BLaER1 (cell line): ENCODE data around the gene IGLL5.
A peak's percentile ranks its signal among the peaks of the same experiment; 100 is the strongest.

Experiments used
- H3K27ac ChIP-seq: shearing (Covaris generic); formaldehyde crosslinking; 2 replicates; pipeline ENCODE4 v1.8.1; 2022
- H3K27me3 ChIP-seq: shearing (Covaris generic); formaldehyde crosslinking; 2 replicates; pipeline ENCODE4 v1.8.1; 2022
- H3K36me3 ChIP-seq: shearing (Covaris generic); formaldehyde crosslinking; 2 replicates; pipeline ENCODE4 v1.8.1; 2022
- H3K4me1 ChIP-seq: shearing (Covaris generic); formaldehyde crosslinking; 2 replicates; pipeline ENCODE4 v1.8.1; 2022
- H3K4me2 ChIP-seq: shearing (Covaris generic); formaldehyde crosslinking; 2 replicates; pipeline ENCODE4 v1.8.1; 2022
- H3K4me3 ChIP-seq: shearing (Covaris generic); formaldehyde crosslinking; 2 replicates; pipeline ENCODE4 v1.8.1; 2022
- H3K9ac ChIP-seq: shearing (Covaris generic); formaldehyde crosslinking; 2 replicates; pipeline ENCODE4 v1.8.1; 2022
- H3K9me3 ChIP-seq: shearing (Covaris generic); formaldehyde crosslinking; 2 replicates; pipeline ENCODE4 v1.8.1; 2022
- H4K20me1 ChIP-seq: shearing (Covaris generic); formaldehyde crosslinking; 2 replicates; pipeline ENCODE4 v1.8.1; 2022
- Cebpa-rat ChIP-seq: shearing (Covaris generic); IDR thresholded peaks from 2 replicates; pipeline ENCODE4 v1.8.1; 2022

The IGLL5 gene

DNA sequence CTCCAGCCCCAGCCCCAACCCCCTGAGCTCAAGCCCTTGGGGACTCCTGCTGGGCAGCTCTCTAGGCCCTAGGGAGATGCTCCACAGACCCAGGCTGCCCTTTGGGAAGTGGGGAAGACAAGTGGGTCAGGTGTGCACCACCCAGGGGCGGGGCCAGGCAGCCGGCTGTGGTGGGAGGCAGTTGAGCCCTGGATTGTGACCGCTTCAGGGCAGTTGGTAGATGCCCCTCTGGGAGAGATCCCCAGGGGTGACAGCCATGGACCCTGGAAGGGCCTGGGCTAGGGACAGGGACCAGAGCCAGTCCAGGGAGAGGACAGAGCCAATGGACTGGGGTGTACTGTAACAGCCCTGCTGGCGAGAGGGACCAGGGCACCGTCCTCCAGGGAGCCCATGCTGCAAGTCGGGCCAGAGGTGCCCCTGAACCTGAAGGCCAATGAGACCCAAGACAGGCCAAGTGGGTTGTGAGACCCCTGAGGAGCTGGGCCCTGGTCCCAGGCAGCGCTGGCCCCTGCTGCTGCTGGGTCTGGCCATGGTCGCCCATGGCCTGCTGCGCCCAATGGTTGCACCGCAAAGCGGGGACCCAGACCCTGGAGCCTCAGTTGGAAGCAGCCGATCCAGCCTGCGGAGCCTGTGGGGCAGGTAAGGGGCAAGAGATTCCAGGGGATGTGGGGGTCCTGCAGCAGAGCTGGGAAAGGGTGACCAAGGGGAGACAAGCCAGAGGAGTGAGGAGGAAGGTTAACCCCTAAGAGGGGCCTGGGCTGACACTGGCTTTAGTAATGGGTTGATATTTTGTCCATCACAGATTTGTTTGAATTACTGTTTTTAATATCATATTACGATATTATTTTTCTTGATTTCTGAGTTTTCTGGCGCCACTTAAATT, at the start of gene IGLL5:
TSS of gene IGLL5 (plus strand) at position 196 of the 883 bp plus-strand sequence. CDS start at position 434, 238 bp downstream.
- Histone ChIP-seq H3K27me3 (no peaks in the 10 kb centered on the region), H3K4me2 (peak within 1 kb of the TSS; percentile 95), H3K36me3 (no peaks in the 10 kb centered on the region), H3K4me1 (peaks cover 69% of the 10 kb centered on the region), H3K27ac (peak within 1 kb of the TSS; percentile 96), H3K9ac (peak within 1 kb of the TSS; percentile 94), H4K20me1 (peaks cover 13% of the 10 kb centered on the region), H3K4me3 (peak within 1 kb of the TSS; percentile 74), H3K9me3 (no peaks in the 10 kb centered on the region)
- TF ChIP-seq Cebpa-rat, result no peak

- no peak for TF ChIP-seq Cebpa-rat
- H3K4me1 ChIP-seq, result peaks cover 12% of the 10 kb centered on the region
- H3K27me3 ChIP-seq, result no peaks in the 10 kb centered on the region
Observed at GRCh38 chr22:22838148-22838786, 49.3 kb upstream of the IGLL5 start.

DNA sequence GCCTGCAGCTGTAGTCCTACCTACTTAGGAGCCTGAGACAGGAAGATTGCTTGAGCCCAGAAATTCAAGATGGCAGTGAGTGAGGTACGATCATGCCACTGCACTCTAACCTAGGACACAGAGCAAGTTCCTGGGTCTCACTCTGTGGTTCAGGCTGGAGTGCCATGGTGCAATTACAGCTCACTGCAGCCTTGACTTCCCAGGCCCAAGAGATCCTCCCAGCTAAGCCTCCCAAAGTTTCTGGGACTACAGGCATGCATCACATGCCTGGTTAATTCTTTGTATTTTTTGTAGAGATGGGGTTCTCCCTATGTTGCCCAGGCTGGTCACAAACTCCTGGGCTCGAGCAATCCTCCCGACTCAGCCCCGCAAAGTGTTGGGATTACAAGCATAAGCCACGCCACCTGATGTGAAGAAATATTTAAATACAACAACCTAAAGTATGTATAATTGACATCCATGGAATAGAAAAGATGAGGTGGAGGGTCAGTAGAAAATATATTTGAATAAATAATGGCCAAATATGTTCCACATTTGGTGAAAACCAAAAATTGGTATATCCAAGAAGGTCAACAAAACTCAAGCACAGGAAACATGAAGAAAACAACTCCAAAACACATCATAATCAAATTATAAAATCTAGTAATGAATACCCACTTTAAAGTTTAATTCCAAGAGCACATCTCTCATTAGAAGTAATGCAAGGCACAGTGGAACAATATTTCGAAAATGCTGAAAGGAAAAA, 47.9 kb upstream of the IGLL5 start:
- no peak overlapping the region for H3K4me3 ChIP-seq
- no peaks in the 10 kb centered on the region for H3K36me3 ChIP-seq
- no peak overlapping the region for H3K4me2 ChIP-seq
- H4K20me1 ChIP-seq, result no peaks in the 10 kb centered on the region
- peaks cover 12% of the 10 kb centered on the region for H3K4me1 ChIP-seq
- TF ChIP-seq Cebpa-rat, result no peak
- H3K9me3 ChIP-seq, result peaks cover 13% of the 10 kb centered on the region
- H3K27me3 ChIP-seq, result no peaks in the 10 kb centered on the region
- H3K27ac ChIP-seq, result no peak overlapping the region
- H3K9ac ChIP-seq, result no peak overlapping the region

More at GRCh38 chr22:22838148-22838786, 49.3 kb upstream of the IGLL5 start:
- no peaks in the 10 kb centered on the region for H3K36me3 ChIP-seq
- no peak overlapping the region for H3K9ac ChIP-seq
- no peak overlapping the region for H3K4me3 ChIP-seq
- H3K4me2 ChIP-seq, result peak overlapping the region; percentile 48
- H4K20me1 ChIP-seq, result no peaks in the 10 kb centered on the region
- H3K27ac ChIP-seq, result peak overlapping the region; percentile 38; the same call in 1 of the 2 replicates
- H3K9me3 ChIP-seq, result peaks cover 13% of the 10 kb centered on the region

GRCh38 chr22:22840780-22841179, 46.8 kb upstream of the IGLL5 start:
- no peak overlapping the region for H3K9ac ChIP-seq

DNA sequence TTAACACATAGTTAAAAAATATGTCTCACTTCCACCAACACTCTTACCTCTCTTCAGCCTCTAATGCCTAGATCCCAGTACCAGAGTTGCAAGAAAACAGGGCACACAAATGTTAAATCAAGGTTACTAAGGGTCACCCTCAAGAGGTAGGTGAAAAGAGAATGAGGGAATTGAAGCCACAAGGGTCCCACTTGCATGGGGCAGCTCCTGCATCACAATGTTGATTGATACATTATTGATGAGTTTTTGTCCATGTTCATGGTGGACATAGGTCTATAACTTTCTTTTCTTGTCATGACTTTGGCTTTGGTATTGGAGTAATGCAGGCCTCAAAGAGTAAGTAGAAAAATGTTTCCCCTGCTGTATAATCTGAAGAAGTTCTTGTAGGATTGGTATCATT, 46.0 kb upstream of the IGLL5 start:
- H3K36me3 ChIP-seq, result no peaks in the 10 kb centered on the region
- H3K9me3 ChIP-seq, result peaks cover 20% of the 10 kb centered on the region
- H3K27me3 ChIP-seq, result no peaks in the 10 kb centered on the region
- no peak overlapping the region for H3K4me2 ChIP-seq
- H4K20me1 ChIP-seq, result no peaks in the 10 kb centered on the region
- H3K27ac ChIP-seq, result no peak overlapping the region
- H3K4me1 ChIP-seq, result peaks cover 15% of the 10 kb centered on the region
- H3K9ac ChIP-seq, result no peak overlapping the region
- no peak overlapping the region for H3K4me3 ChIP-seq
- no peak for TF ChIP-seq Cebpa-rat

More at GRCh38 chr22:22840780-22841179, 46.8 kb upstream of the IGLL5 start:
- Histone ChIP-seq H3K36me3 (no peaks in the 10 kb centered on the region), H3K9me3 (peaks cover 13% of the 10 kb centered on the region), H3K27ac (no peak overlapping the region), H3K4me3 (no peak overlapping the region), H3K27me3 (no peaks in the 10 kb centered on the region), H4K20me1 (no peaks in the 10 kb centered on the region), H3K4me2 (no peak overlapping the region), H3K4me1 (peaks cover 12% of the 10 kb centered on the region)
- TF ChIP-seq Cebpa-rat, result no peak

DNA sequence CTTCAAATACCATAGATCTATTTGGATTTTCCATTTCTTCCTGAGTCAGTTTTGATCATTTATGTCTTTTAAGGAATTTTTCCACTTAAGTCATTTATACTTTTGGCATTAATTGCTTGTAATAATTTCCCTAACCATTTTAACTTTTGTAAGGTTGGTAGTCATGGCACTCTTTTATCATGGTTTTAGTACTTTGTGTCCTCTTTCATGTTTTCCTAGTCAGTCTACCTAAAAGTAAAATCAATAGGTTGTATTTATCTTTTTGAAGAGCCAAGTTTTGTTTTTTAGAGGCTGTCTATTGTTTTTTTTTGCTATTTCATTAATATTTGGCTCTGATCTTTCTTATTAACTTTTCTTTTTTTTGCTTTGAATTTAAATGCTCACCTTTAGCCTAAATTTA, 45.5 kb upstream of the IGLL5 start:
- Histone ChIP-seq H3K4me2 (no peak overlapping the region), H3K27me3 (no peaks in the 10 kb centered on the region), H3K9me3 (peaks cover 22% of the 10 kb centered on the region), H3K27ac (no peak overlapping the region), H3K4me3 (no peak overlapping the region), H4K20me1 (no peaks in the 10 kb centered on the region), H3K4me1 (peaks cover 20% of the 10 kb centered on the region), H3K9ac (no peak overlapping the region), H3K36me3 (no peaks in the 10 kb centered on the region)
- no peak for TF ChIP-seq Cebpa-rat

DNA sequence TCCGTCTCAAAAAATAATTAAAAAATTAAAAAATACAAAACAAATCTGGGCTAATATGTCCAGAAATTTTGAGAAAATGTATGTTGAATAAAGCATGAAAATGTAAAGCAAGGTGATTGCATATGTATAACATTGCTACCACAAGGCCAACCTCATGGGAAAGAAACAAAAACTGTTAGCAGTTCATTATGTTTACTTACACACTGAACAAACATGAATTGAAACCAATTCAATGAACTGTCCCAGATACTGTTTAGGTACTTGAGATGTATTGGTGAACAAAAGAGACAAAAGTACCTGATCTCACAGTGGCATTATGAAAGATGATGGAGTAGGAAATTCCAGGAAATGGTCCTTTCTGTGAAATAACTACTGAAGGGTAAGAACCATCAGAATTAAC, 43.8 kb upstream of the IGLL5 start:
- Histone ChIP-seq H3K9me3 (peaks cover 22% of the 10 kb centered on the region), H4K20me1 (no peaks in the 10 kb centered on the region), H3K4me1 (peaks cover 26% of the 10 kb centered on the region), H3K36me3 (no peaks in the 10 kb centered on the region), H3K4me2 (no peak overlapping the region), H3K27me3 (no peaks in the 10 kb centered on the region), H3K9ac (no peak overlapping the region), H3K27ac (no peak overlapping the region), H3K4me3 (no peak overlapping the region)
- no peak for TF ChIP-seq Cebpa-rat

DNA sequence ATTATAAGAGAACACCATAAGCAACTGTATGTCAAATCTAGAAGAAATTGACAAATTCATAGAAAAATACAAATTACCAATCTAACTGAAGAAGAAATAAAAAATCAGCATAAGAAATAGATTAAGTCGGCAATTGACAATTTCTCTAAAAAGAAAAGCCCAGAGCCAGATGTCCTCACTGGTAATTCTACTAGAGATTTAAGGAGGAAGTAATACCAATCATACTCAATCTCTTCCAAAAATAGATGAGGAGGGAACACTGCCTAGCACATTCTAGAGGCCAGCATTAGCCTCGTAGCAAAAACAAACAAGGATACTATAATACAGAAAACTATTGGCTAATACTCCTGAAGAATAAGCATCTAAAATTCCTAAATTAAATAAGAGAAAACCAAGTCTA, 40.4 kb upstream of the IGLL5 start:
- H3K9me3 ChIP-seq, result peaks cover 10% of the 10 kb centered on the region; the same call in 1 of the 2 replicates
- no peak overlapping the region for H3K4me3 ChIP-seq
- no peaks in the 10 kb centered on the region for H4K20me1 ChIP-seq
- H3K27me3 ChIP-seq, result no peaks in the 10 kb centered on the region
- H3K4me2 ChIP-seq, result peak overlapping the region; percentile 82
- H3K36me3 ChIP-seq, result no peaks in the 10 kb centered on the region
- no peak for TF ChIP-seq Cebpa-rat
- H3K9ac ChIP-seq, result no peak overlapping the region
- H3K27ac ChIP-seq, result no peak overlapping the region
- peaks cover 58% of the 10 kb centered on the region for H3K4me1 ChIP-seq

DNA sequence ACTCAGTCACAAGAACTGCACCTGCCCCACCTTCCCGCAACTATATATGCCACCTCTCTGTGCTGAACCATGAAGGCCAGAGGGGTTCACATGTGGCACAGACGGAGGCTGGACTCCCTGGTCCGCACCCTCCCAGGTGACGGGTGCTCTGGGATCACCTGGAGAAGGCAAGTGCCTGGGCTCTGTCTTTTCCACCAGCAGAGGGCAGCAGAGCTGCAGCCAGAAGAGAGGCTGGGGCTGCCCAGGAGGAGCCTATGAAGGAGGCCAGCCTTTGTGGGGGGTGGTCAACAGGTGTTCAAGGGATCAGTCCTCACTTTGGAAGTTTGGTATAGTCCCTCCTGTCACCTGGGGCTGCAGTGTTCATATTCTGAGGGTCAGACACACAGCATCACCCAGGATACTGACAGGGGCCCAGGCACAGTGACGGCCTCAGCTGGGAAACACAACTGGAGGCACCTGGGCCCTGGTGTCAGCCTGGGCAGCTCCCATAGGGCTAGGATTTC, 39.2 kb upstream of the IGLL5 start:
- H3K27me3 ChIP-seq, result no peaks in the 10 kb centered on the region
- H3K9ac ChIP-seq, result peak overlapping the region; percentile 17; the same call in 1 of the 2 replicates
- no peaks in the 10 kb centered on the region for H3K36me3 ChIP-seq
- H3K27ac ChIP-seq, result peak overlapping the region; percentile 83
- H3K4me2 ChIP-seq, result peak overlapping the region; percentile 82
- no peak for TF ChIP-seq Cebpa-rat
- H3K9me3 ChIP-seq, result peaks cover 10% of the 10 kb centered on the region; the same call in 1 of the 2 replicates
- H3K4me3 ChIP-seq, result no peak overlapping the region
- H3K4me1 ChIP-seq, result peaks cover 64% of the 10 kb centered on the region
- no peaks in the 10 kb centered on the region for H4K20me1 ChIP-seq
